NK-92 (cell line): Measurements from ENCODE around the gene KRT82.

Source experiments
- DNase-seq: peaks from one replicate; lab custom pipeline; 2025; ENCODE audit not compliant: unreplicated experiment; lab: John Stamatoyannopoulos, UW

The KRT82 gene

GRCh38 chr12:52387859-52388258 lies 18.3 kb downstream of the KRT82 start:
- no peak for DNase-seq

GRCh38 chr12:52385226-52385702 lies 20.9 kb downstream of the KRT82 start, which contains the start of gene KRT84:
TSS of gene KRT84 (minus strand) at chr12:52385652. CDS start at chr12:52385585, 67 bp downstream.
- DNase-seq: no peak

- DNase-seq: no peak
These were observed 22.8 kb downstream of the KRT82 start for GRCh38 chr12:52383331-52383730.

GRCh38 chr12:52382854-52383253 lies 23.3 kb downstream of the KRT82 start:
- no peak for DNase-seq

- no peak for DNase-seq
These were observed 24.9 kb downstream of the KRT82 start for GRCh38 chr12:52381206-52381605.

- no peak for DNase-seq
These were observed 25.9 kb downstream of the KRT82 start for GRCh38 chr12:52380271-52380694.

GRCh38 chr12:52379536-52379935 lies 26.6 kb downstream of the KRT82 start:
- DNase-seq: no peak

GRCh38 chr12:52378091-52378490 lies 28.0 kb downstream of the KRT82 start:
- DNase-seq: no peak

GRCh38 chr12:52377266-52377665 lies 28.9 kb downstream of the KRT82 start:
- no peak for DNase-seq

- DNase-seq: no peak
These were observed 33.6 kb downstream of the KRT82 start for GRCh38 chr12:52372216-52373154.

GRCh38 chr12:52371716-52372115 lies 34.4 kb downstream of the KRT82 start:
- DNase-seq: no peak

- no peak for DNase-seq
These were observed 35.1 kb downstream of the KRT82 start for GRCh38 chr12:52370926-52371608.

GRCh38 chr12:52369809-52370208 lies 36.3 kb downstream of the KRT82 start:
- no peak for DNase-seq

- DNase-seq: no peak
These were observed 36.9 kb downstream of the KRT82 start for GRCh38 chr12:52369211-52369610.

GRCh38 chr12:52368508-52368907 lies 37.6 kb downstream of the KRT82 start:
- no peak for DNase-seq

- no peak for DNase-seq
These were observed 38.3 kb downstream of the KRT82 start for GRCh38 chr12:52367876-52368275.

GRCh38 chr12:52366738-52367485 lies 39.2 kb downstream of the KRT82 start, which contains the start of gene KRT85:
TSS of gene KRT85 (minus strand) at chr12:52367481. CDS start at chr12:52367405, 76 bp downstream.
- no peak for DNase-seq

GRCh38 chr12:52364901-52365489 lies 41.1 kb downstream of the KRT82 start:
- no peak for DNase-seq

- DNase-seq: no peak
These were observed 42.1 kb downstream of the KRT82 start for GRCh38 chr12:52364061-52364460.

- DNase-seq: no peak
These were observed 42.9 kb downstream of the KRT82 start for GRCh38 chr12:52363111-52363679.
